Upper lobe of left lung (tissue), 6 donors: Measurements from ENCODE around the gene RAD23B. TPM values are rescaled to one million over a fixed set of nuclear protein-coding genes. Genes with fewer than 3 reads are reported as not detected.

Experiments used
- ATAC-seq, 2 donors: fragments of 200-7000 bp; cut with Tn5 transposase; one replicate each; pipeline ENCODE4 v1.9.1; 2022; ENCODE audit warnings: mild to moderate bottlenecking in 2 of 2, moderate library complexity in 2 of 2; ENCODE audit not compliant: low FRiP score in 2 of 2
- DNase-seq, 2 donors: peaks; one replicate each; pipeline ENCODE4 v3.0.0-alpha.2; 2019 to 2020
- H3K27ac ChIP-seq, 4 donors: fragments of 200-600 bp; sonication (generic); one replicate each; pipeline ENCODE4 v1.5.1; 2016 to 2019
- H3K27me3 ChIP-seq, 4 donors: fragments of 200-600 bp; sonication (generic); one replicate each; pipeline ENCODE4 v1.5.1; 2017 to 2019
- H3K36me3 ChIP-seq, 4 donors: fragments of 200-600 bp; sonication (generic); one replicate each; pipeline ENCODE4 v1.5.1; 2016 to 2019
- H3K4me1 ChIP-seq, 4 donors: fragments of 200-600 bp; sonication (generic); one replicate each; pipeline ENCODE4 v1.5.1; 2018 to 2019
- H3K4me3 ChIP-seq, 4 donors: fragments of 200-600 bp; sonication (generic); one replicate each; pipeline ENCODE4 v1.5.1; 2017 to 2019; ENCODE audit warnings: mild to moderate bottlenecking in 2 of 4, moderate library complexity in 1 of 4
- H3K9me3 ChIP-seq, 4 donors: fragments of 200-600 bp; sonication (generic); one replicate each; pipeline ENCODE4 v1.5.1; 2018 to 2019
- CTCF ChIP-seq, 6 experiments: fragments of 450-650 bp in 4 of 6; fragments of 200-600 bp in 2 of 6; sonication (generic) in 2 of 6; IDR thresholded peaks; one replicate each; pipeline ENCODE4 v1.5.1; 2016 to 2019; ENCODE audit warnings: antibody characterized with exemption in 6 of 6
- EP300 ChIP-seq, 4 donors: sonication (generic); formaldehyde crosslinking; IDR thresholded peaks; one replicate each; pipeline ENCODE4 v1.5.1; 2017; ENCODE audit warnings: antibody characterized with exemption in 4 of 4, control low read depth in 2 of 4
- POLR2A ChIP-seq, 4 donors: fragments of 450-650 bp; IDR thresholded peaks; one replicate each; pipeline ENCODE4 v1.5.1; 2016 to 2017; ENCODE audit warnings: antibody characterized with exemption in 4 of 4, mild to moderate bottlenecking in 2 of 4
- POLR2AphosphoS5 ChIP-seq, 2 donors: sonication (generic); formaldehyde crosslinking; IDR thresholded peaks; one replicate each; pipeline ENCODE4 v1.5.1; 2017; ENCODE audit warnings: antibody characterized with exemption in 2 of 2
- WGBS, 2 donors: methylation state at CpG; one replicate each; pipeline ENCODE4 v1.1.5; 2017 to 2018; 5-methylcytosine and 5-hydroxymethylcytosine counted together
- total RNA-seq, 6 donors: library from RNA; depleted of rRNA in 4 of 6; stranded (reverse); fragments of >200 nt in 4 of 6; gene quantifications; one replicate each; pipeline versions ENCODE4 v1.1.0 to v1.2.1, GENCODE V29; 2016 to 2021
- donor health status: DM: no; HTN: no; CAD: no; lungs with moderate emphysema.
- donor health status: DM: no; HTN: yes; CAD: no; lungs with severe emphysema.

Gene RAD23B
- total RNA-seq, 6 donors from 2014 or later: 33.5 to 107 (median 73.1) TPM

GRCh38 chr9:107306308-107306707 lies 23.2 kb downstream of the RAD23B start:
- Histone ChIP-seq H3K4me1 (no peaks in the 10 kb centered on the region), H3K36me3 (peaks cover 0 to 61% (median 27%) of the 10 kb centered on the region in 4 donors), H3K27me3 (no peaks in the 10 kb centered on the region), H3K27ac (no peak overlapping the region), H3K4me3 (no peak overlapping the region), H3K9me3 (no peaks in the 10 kb centered on the region)
- TF ChIP-seq CTCF (IDR thresholded peaks at IDR 0.05) (no peak), POLR2AphosphoS5 (IDR thresholded peaks at IDR 0.05) (no peak), EP300 (IDR thresholded peaks at IDR 0.05) (no peak), POLR2A (IDR thresholded peaks at IDR 0.05) (no peak)
- WGBS, 2 donors: 88 to 94% methylated on average over 2 of the region's 2 CpGs
- DNase-seq: no peak
- ATAC-seq: no peak

GRCh38 chr9:107307331-107307730 lies 24.3 kb downstream of the RAD23B start:
- no peaks in the 10 kb centered on the region for H3K9me3 ChIP-seq
- WGBS, 2 donors: 88 to 95% methylated on average over 1 of the region's 1 CpG
- ATAC-seq (no peak), DNase-seq (no peak)
- TF ChIP-seq EP300 (IDR thresholded peaks at IDR 0.05) (no peak), POLR2AphosphoS5 (IDR thresholded peaks at IDR 0.05) (no peak), POLR2A (IDR thresholded peaks at IDR 0.05) (no peak), CTCF (IDR thresholded peaks at IDR 0.05) (no peak)
- H3K4me3 ChIP-seq: no peak overlapping the region
- H3K27me3 ChIP-seq: no peaks in the 10 kb centered on the region
- H3K4me1 ChIP-seq: no peaks in the 10 kb centered on the region
- peaks cover 0 to 60% (median 31%) of the 10 kb centered on the region in 4 donors for H3K36me3 ChIP-seq
- no peak overlapping the region for H3K27ac ChIP-seq

- DNase-seq (no peak), ATAC-seq (no peak)
- Histone ChIP-seq H3K36me3 (peaks cover 0 to 59% (median 36%) of the 10 kb centered on the region in 4 donors), H3K27ac (no peak overlapping the region), H3K27me3 (no peaks in the 10 kb centered on the region), H3K4me1 (peaks cover 0 to 3% (median 0%) of the 10 kb centered on the region in 4 donors), H3K9me3 (no peaks in the 10 kb centered on the region), H3K4me3 (no peak overlapping the region)
- TF ChIP-seq CTCF (IDR thresholded peaks at IDR 0.05): no peak
- TF ChIP-seq EP300 (IDR thresholded peaks at IDR 0.05): no peak
- 0 to 75% methylated on average over 1 of the region's 1 CpG for WGBS, 2 donors
Observed at GRCh38 chr9:107308461-107308860, 25.4 kb downstream of the RAD23B start.

GRCh38 chr9:107309271-107309670 lies 26.2 kb downstream of the RAD23B start:
- Histone ChIP-seq H3K27me3 (no peaks in the 10 kb centered on the region), H3K4me3 (no peak overlapping the region), H3K4me1 (peaks cover 0 to 3% (median 0%) of the 10 kb centered on the region in 4 donors), H3K36me3 (peaks cover 0 to 62% (median 38%) of the 10 kb centered on the region in 4 donors), H3K9me3 (no peaks in the 10 kb centered on the region), H3K27ac (no peak overlapping the region)
- WGBS, 2 donors: 61 to 81% methylated on average over 5 of the region's 5 CpGs
- DNase-seq (no peak), ATAC-seq (no peak)
- TF ChIP-seq EP300 (IDR thresholded peaks at IDR 0.05) (no peak), CTCF (IDR thresholded peaks at IDR 0.05) (no peak), POLR2AphosphoS5 (IDR thresholded peaks at IDR 0.05) (no peak), POLR2A (IDR thresholded peaks at IDR 0.05) (no peak)

- H3K4me3 ChIP-seq: no peak overlapping the region
- no peaks in the 10 kb centered on the region for H3K27me3 ChIP-seq
- DNase-seq (no peak), ATAC-seq (no peak)
- H3K36me3 ChIP-seq: peaks cover 0 to 57% (median 21%) of the 10 kb centered on the region in 4 donors
- H3K4me1 ChIP-seq: peaks cover 0 to 12% (median 7%) of the 10 kb centered on the region in 4 donors
- TF ChIP-seq CTCF (IDR thresholded peaks at IDR 0.05) (no peak), EP300 (IDR thresholded peaks at IDR 0.05) (no peak), POLR2A (IDR thresholded peaks at IDR 0.05) (no peak), POLR2AphosphoS5 (IDR thresholded peaks at IDR 0.05) (no peak)
- H3K27ac ChIP-seq: no peak overlapping the region
- WGBS, 2 donors: 88 to 90% methylated on average over 8 of the region's 8 CpGs
- H3K9me3 ChIP-seq: no peaks in the 10 kb centered on the region
Observed at GRCh38 chr9:107312376-107313050, 29.4 kb downstream of the RAD23B start.
